ENCODE results near the gene HAUS3.

HAUS3 gene

GRCh38 chr4:2241410-2242353 lies at the start of gene HAUS3, which contains the start of gene POLN:
Gene HAUS3 (minus strand): TSS chr4:2242121. CDS start chr4:2240946, 1,175 bp downstream.
Gene POLN (minus strand): TSS chr4:2242121. CDS start chr4:2229231, 12,890 bp downstream.
- DNase-seq: peak; percentile 92

GRCh38 chr4:2290974-2291704 lies 49.2 kb upstream of the HAUS3 start:
- DNase-seq: no peak

- DNase-seq: no peak
Observed at GRCh38 chr4:2290488-2290887, 48.6 kb upstream of the HAUS3 start.

- DNase-seq: no peak
Observed at GRCh38 chr4:2289955-2290333, 48.0 kb upstream of the HAUS3 start.

GRCh38 chr4:2289311-2289954 lies 47.5 kb upstream of the HAUS3 start:
- no peak for DNase-seq

GRCh38 chr4:2288051-2288541 lies 46.2 kb upstream of the HAUS3 start:
- no peak for DNase-seq

GRCh38 chr4:2287594-2287915 lies 45.6 kb upstream of the HAUS3 start:
- DNase-seq: no peak

- no peak for DNase-seq
Observed at GRCh38 chr4:2286904-2287593, 45.1 kb upstream of the HAUS3 start.

GRCh38 chr4:2285613-2286381 lies 43.9 kb upstream of the HAUS3 start:
- no peak for DNase-seq

- DNase-seq: peak; percentile 15
Observed at GRCh38 chr4:2284934-2285612, 43.2 kb upstream of the HAUS3 start.

GRCh38 chr4:2284161-2284933 lies 42.4 kb upstream of the HAUS3 start:
- DNase-seq: no peak

- DNase-seq: no peak
Observed at GRCh38 chr4:2283199-2283711, 41.3 kb upstream of the HAUS3 start.

- DNase-seq: no peak
Observed at GRCh38 chr4:2281575-2282343, 39.8 kb upstream of the HAUS3 start.

- no peak for DNase-seq
Observed at GRCh38 chr4:2280531-2281300, 38.8 kb upstream of the HAUS3 start.

GRCh38 chr4:2277956-2278355 lies 36.0 kb upstream of the HAUS3 start:
- no peak for DNase-seq

GRCh38 chr4:2276581-2277325 lies 34.8 kb upstream of the HAUS3 start:
- no peak for DNase-seq

GRCh38 chr4:2275546-2276251 lies 33.8 kb upstream of the HAUS3 start:
- DNase-seq: no peak
